ENCODE measurements around the gene ADGRV1.

The ADGRV1 gene

DNA sequence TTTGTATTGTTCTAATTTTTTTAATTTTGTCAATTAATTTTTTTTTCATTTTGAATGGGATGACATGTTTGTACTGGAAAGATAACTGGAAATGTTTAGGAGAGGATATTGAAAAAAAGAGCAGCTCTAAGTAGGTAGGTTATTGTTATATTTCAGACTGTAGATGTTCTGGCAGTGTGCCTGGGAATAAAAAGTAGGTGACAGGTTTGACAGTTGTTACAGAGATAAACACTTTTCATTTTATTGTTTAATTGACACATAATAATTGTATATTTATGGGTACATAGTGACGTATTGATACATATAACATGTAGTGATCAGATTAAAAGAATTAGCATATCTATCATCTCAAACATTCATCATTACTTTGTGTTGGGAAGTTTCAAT is 545.5 kb downstream of the ADGRV1 start:
- no peak for DNase-seq (ENCODE audit: low read depth in 2 of 2)

GRCh38 chr5:91106842-91107511 is 548.4 kb downstream of the ADGRV1 start:
- DNase-seq (ENCODE audit: low read depth in 2 of 2): no peak

- DNase-seq (ENCODE audit: low read depth in 2 of 2): no peak
Measured at GRCh38 chr5:91109634-91110033, 551.0 kb downstream of the ADGRV1 start.

GRCh38 chr5:91110686-91111085 is 552.1 kb downstream of the ADGRV1 start:
- DNase-seq (ENCODE audit: low read depth in 2 of 2): no peak

DNA sequence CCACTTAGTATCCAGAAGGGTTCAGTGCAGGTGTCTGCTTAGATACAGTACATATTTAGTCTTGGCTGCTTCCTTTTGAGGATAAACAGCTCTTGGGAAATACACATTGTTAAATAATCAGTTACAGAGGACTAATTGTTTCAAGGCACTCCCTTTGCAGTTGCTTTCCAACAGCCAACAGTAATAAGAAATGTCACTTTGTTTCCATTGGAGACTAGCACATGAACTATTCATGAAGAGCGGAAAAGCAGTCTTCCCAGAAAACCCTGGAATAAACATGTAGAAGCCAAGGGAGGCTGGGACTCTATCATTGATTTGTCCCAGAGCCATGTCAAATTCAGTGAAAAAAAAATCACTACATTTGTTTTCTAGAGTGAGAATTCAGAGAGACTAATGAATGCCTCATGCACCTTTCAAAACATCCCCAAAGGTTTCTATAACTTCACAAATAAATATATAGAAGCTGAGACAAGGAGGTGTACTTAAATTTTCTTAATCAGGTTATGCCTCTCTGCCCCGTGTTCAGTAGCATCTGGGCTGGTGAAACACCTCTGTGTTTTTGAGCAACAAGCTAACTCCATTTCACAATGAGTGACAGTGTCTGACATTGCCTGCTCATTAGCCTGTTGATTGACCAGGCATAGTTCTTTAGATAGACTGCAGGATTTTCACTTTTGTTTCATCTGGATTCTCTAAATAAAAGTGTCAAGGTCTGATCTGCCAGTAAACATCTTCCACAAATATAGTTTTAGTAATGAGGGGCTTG is 553.1 kb downstream of the ADGRV1 start:
- no peak for DNase-seq (ENCODE audit: low read depth in 2 of 2)

DNA sequence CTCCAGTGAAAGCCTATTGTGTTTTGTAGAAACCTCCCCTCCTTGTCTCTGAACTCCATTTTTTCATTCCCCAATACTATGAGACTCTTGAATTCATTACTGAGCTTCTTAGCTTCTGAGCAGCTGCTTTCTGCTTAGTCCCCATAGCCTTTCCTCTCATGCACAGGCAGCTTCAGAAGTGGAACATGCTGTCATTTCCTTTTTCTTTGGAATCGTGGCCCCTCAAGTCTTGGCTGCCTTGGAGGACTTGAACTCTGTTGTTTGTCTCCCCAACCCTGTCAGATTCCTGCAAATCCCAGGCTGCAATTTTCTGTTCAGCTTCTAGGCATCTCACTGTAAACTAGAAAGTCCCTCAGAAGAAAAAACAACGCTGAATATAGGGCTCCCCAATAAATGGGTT is 556.1 kb downstream of the ADGRV1 start:
- no peak for DNase-seq (ENCODE audit: low read depth in 2 of 2)

- DNase-seq (ENCODE audit: low read depth in 2 of 2): no peak
Measured at GRCh38 chr5:91118354-91118753, 559.8 kb downstream of the ADGRV1 start.

DNA sequence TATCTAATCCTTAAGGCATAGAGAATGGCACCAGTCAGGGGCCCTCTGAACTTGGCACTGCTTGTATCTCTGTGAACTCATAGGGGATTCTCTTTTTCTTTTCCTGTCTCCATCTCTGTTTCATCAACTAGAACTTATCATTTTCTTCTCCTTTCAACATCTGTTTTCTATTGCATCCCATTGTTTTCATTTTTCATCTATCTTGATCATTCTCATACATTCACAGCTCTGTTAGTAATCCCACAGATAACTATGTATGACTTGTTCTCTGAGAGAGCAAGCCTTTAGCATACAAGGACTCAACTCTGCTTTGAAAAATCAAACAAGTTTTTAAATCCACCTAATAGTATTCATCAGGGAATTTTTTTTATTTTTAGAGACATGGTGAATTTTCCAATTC is 560.2 kb downstream of the ADGRV1 start:
- DNase-seq (ENCODE audit: low read depth in 2 of 2): no peak

GRCh38 chr5:91119217-91119616 is 560.6 kb downstream of the ADGRV1 start:
- DNase-seq (ENCODE audit: low read depth in 2 of 2): no peak

- no peak for DNase-seq (ENCODE audit: low read depth in 2 of 2)
Measured at GRCh38 chr5:91119981-91120850, 561.6 kb downstream of the ADGRV1 start.

GRCh38 chr5:91121347-91121993 is 562.9 kb downstream of the ADGRV1 start:
- no peak for DNase-seq (ENCODE audit: low read depth in 2 of 2)

GRCh38 chr5:91122651-91123050 is 564.1 kb downstream of the ADGRV1 start:
- DNase-seq (ENCODE audit: low read depth in 2 of 2): no peak

GRCh38 chr5:91123291-91123690 is 564.7 kb downstream of the ADGRV1 start:
- no peak for DNase-seq (ENCODE audit: low read depth in 2 of 2)

DNA sequence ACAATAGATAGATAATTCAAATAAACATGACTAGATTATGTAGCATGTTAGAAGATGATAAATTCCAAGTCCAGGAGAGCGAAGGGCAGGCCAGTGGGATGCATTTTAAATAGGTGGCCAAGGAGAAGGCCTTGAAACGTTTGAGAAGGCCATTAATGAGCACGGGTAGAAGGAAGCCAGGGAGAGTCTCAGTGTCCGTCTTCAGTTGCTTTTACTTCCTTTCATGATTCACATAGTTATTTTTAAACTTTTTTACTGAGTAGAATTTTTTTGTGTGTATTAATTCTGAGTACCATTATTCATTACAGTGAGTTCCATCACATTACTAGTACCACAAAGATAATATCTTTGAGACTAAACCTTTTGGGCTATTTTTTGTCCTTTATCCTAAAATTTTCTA is 565.3 kb downstream of the ADGRV1 start:
- no peak for DNase-seq (ENCODE audit: low read depth in 2 of 2)

GRCh38 chr5:91125916-91126315 is 567.3 kb downstream of the ADGRV1 start:
- DNase-seq (ENCODE audit: low read depth in 2 of 2): no peak

DNA sequence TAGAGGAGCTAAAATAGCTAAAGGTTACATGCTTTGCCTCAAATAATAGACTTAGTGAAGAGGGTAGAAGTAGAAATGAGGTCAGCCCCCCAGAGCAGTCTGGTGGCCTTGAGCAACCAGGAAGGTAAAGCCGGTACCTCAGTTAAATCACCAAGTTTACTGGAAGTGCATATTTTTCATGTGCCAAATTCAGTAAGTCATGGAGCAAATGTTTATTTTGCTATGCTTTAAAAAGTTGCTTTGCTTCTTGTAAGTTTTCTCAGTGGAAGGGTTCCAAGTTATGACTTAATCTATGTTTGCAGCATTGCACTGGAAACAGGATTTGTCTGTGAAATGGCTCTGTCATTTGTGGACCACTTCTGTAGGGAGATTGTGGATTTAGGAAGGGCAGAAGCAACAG is 567.9 kb downstream of the ADGRV1 start:
- no peak for DNase-seq (ENCODE audit: low read depth in 2 of 2)

GRCh38 chr5:91126888-91127287 is 568.3 kb downstream of the ADGRV1 start:
- no peak for DNase-seq (ENCODE audit: low read depth in 2 of 2)

DNA sequence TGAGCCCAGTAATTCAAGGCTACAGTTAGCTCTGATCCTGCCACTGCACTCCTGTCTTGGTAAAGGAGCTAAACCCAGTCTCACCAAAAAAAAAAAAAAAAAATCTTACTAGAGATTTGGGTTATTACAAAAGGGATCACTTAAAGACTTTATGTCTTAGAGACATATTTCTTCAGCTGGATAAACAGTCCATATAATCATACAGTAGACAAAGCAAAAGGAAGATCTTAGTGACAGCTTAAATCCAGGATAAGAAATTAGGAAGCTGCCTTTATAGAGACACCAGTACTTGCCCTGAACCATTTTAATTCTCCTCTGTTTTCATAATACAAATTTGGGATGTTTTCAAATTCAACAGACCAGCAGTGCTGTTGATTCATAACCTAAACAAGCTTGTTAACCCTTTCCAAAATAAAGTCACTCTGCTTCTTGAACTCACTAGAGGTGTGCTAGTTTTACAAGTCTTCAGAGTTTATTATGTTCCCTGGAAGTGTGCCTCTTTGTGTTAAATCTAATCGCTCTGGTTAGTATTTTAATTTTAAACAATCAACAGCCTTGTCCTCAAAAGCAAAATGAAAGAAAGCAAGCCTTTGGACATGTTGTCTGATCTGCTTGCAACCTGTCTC is 569.0 kb downstream of the ADGRV1 start:
- DNase-seq (ENCODE audit: low read depth in 2 of 2): no peak

DNA sequence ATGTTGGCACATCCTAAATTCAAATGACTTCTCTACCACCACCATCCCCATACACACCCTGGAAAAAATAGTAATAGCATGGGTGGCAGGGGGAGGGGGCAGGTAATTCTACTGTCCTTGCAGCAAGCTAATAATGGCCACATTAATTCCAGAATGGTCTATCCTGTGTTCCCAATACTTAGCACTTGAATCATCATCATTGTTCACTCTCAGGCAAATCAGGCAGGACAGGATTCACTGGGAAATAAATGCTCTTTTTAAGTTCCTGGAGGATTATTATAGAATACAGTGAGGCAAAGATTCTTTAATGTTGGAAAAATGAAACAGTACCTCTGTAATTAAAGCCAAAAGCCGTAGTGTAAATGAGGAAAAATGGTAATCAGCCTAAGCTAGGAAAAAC is 570.0 kb downstream of the ADGRV1 start:
- DNase-seq (ENCODE audit: low read depth in 2 of 2): no peak

DNA sequence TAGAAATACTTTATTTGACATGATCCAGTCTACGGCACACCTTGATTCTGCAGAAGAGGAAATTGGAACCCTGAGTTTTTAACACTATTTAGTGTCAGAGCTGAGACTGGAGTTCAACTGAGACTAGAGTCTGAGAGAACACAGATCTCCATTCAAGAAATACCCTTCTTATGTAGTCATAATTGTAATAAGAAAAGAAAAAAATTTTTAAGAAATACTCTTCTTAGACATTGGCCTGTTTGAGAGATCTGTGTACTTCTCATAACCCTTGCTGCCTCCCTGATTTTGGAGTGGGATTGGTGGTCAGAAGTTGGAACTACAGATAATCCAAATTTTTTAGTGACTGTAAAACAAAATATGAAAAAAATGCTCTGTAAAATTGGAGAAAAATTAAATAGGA is 571.2 kb downstream of the ADGRV1 start:
- DNase-seq (ENCODE audit: low read depth in 2 of 2): no peak

DNA sequence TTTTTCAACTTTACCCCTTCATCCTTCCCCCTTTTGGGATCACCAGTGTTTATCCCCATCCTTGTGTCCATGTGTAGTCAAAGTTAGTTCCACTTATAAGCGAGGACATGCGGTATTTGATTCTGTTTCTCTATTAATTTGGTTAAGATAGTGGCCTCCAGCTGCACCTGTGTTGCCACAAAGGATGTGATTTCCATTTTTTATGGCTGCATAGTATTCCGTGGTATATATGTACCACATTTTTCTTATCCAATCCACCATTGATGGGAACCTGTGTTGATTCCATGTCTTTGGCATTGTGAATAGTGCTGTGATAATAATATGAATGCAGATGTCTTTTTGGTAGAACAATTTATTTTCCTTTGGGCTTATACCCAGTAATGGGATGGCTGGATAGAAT is 572.2 kb downstream of the ADGRV1 start:
- no peak for DNase-seq (ENCODE audit: low read depth in 2 of 2)

DNA sequence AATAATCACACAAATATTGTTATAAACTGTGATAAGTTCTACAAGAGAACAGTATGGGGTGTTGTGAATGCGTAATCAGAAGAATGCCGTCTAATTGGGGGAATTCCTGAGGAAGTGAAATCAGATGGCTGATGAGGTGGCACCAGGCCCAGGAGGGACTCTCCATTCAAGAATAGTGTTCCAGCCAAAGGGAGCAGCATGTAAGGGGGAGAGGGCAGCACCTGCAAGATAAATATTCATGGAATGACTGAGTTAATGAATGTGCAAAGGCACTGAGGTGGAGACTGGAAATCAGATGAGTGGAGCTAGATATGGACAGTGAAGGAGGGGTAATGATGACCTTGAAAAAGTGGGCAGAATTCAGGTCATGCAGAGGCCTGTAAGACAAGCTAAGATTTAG is 574.0 kb downstream of the ADGRV1 start:
- DNase-seq (ENCODE audit: low read depth in 2 of 2): no peak
